ENCODE data around the gene UBE2G1. TPM values are rescaled to one million over a fixed set of nuclear protein-coding genes. Genes with fewer than 3 reads are reported as not detected.

UBE2G1 gene
- total and polyA plus RNA-seq, 9 of the 15 experiments (the other 6 are each of a cell fraction or from before 2014, with no cell fraction given): 10.1 to 65.9 (median 29.7) TPM

- TF ChIP-seq ZNF518B (CRISPR knock-in tag; IDR thresholded peaks at IDR 0.05) (no peak), PBX2 (CRISPR knock-in tag; IDR thresholded peaks at IDR 0.05; ENCODE audit: low read depth) (no peak), PBX2 (tag; conservative IDR thresholded peaks at IDR 0.05; ENCODE audit: low read depth) (peak; percentile 37; the same call in 1 of the 2 replicates), NKRF (IDR thresholded peaks at IDR 0.05; ENCODE audit: borderline replicate concordance) (no peak), MEIS2 (IDR thresholded peaks at IDR 0.05; ENCODE audit: partially characterized antibody) (peak; percentile 35), HNRNPUL1 (IDR thresholded peaks at IDR 0.05; ENCODE audit: low read length) (no peak), SRSF1 (IDR thresholded peaks at IDR 0.05; ENCODE audit: low read depth, low read length) (no peak), ZBTB26 (CRISPR knock-in tag; IDR thresholded peaks at IDR 0.05) (no peak), IFI16 (CRISPR knock-in tag; IDR thresholded peaks at IDR 0.05) (no peak), SMARCB1 (IDR thresholded peaks at IDR 0.05; ENCODE audit: insufficient read length, low read depth) (no peak), SAP30 (IDR thresholded peaks at IDR 0.05; ENCODE audit: borderline replicate concordance, insufficient read depth, low read depth, low read length, poor library complexity, severe bottlenecking) (no peak), KHSRP (IDR thresholded peaks at IDR 0.05) (no peak), PHB2 (IDR thresholded peaks at IDR 0.05; ENCODE audit: low read depth) (no peak), SNAPC5 (CRISPR knock-in tag; IDR thresholded peaks at IDR 0.05) (no peak), GTF2F1 (IDR thresholded peaks at IDR 0.05; ENCODE audit: low read depth, low read length) (no peak), PHF8 (IDR thresholded peaks at IDR 0.05; ENCODE audit: borderline replicate concordance, low read length) (no peak), TAF1 (IDR thresholded peaks at IDR 0.05; ENCODE audit: control insufficient read depth, extremely low read depth, insufficient read depth, low read length, severe bottlenecking) (no peak)
Observed at GRCh38 chr17:4304417-4305027, 62.0 kb downstream of the UBE2G1 start (continued).

Data from K562 (cell line).